Loucy (cell line): ENCODE data around the gene TAS1R2.

Experiments
- H2AFZ ChIP-seq: fragments of 200-600 bp; sonication (generic); 2 replicates; pipeline ENCODE4 v1.6.0; 2016; ENCODE audit warnings: antibody characterized with exemption, mild to moderate bottlenecking, low read length, moderate library complexity
- H3F3A ChIP-seq: fragments of 200-600 bp; 2 replicates; pipeline ENCODE4 v1.6.0; 2016; ENCODE audit warnings: antibody characterized with exemption, low read depth, mild to moderate bottlenecking
- H3K27me3 ChIP-seq: fragments of 200-600 bp; sonication (generic); 2 replicates; pipeline ENCODE4 v1.6.1; 2014; ENCODE audit warnings: low read length, mild to moderate bottlenecking; ENCODE audit not compliant: insufficient read depth, poor library complexity, severe bottlenecking
- H3K36me3 ChIP-seq: fragments of 200-600 bp; sonication (generic); 2 replicates; pipeline ENCODE4 v1.6.1; 2016; ENCODE audit warnings: low read length; ENCODE audit not compliant: insufficient read depth
- H3K4me1 ChIP-seq: fragments of 200-600 bp; sonication (generic); 2 replicates; pipeline ENCODE4 v1.5.1; 2014; ENCODE audit warnings: low read length, mild to moderate bottlenecking; ENCODE audit not compliant: insufficient read depth, poor library complexity, severe bottlenecking
- H3K4me2 ChIP-seq: fragments of 200-600 bp; sonication (generic); 2 replicates; pipeline ENCODE4 v1.6.0; 2014; ENCODE audit warnings: antibody characterized with exemption, low read length, low read depth, mild to moderate bottlenecking; ENCODE audit not compliant: poor library complexity, severe bottlenecking
- H3K4me3 ChIP-seq: fragments of 200-600 bp; sonication (generic); 2 replicates; pipeline ENCODE4 v1.5.1; 2014; ENCODE audit warnings: low read length, mild to moderate bottlenecking, mixed read lengths; ENCODE audit not compliant: poor library complexity, severe bottlenecking
- H3K79me2 ChIP-seq: fragments of 200-600 bp; sonication (generic); 2 replicates; pipeline ENCODE4 v1.6.1; 2014; ENCODE audit warnings: low read length; ENCODE audit not compliant: insufficient read depth
- H3K9ac ChIP-seq: fragments of 200-600 bp; sonication (generic); 2 replicates; pipeline ENCODE4 v1.6.0; 2014; ENCODE audit warnings: mild to moderate bottlenecking, low read depth, low read length, moderate library complexity; ENCODE audit not compliant: poor library complexity, severe bottlenecking
- H3K9me2 ChIP-seq: fragments of 200-600 bp; sonication (generic); replicated peaks from 2 replicates; pipeline ENCODE4 v1.6.1; 2016; ENCODE audit warnings: low read depth, low read length, mixed read lengths
- H3K9me3 ChIP-seq: fragments of 200-600 bp; sonication (generic); 2 replicates; pipeline ENCODE4 v1.6.1; 2014; ENCODE audit warnings: mild to moderate bottlenecking, antibody characterized with exemption, low read length, low read depth; ENCODE audit not compliant: insufficient read depth
- H4K20me1 ChIP-seq: fragments of 200-600 bp; sonication (generic); 2 replicates; pipeline ENCODE4 v1.6.0; 2014; ENCODE audit warnings: antibody characterized with exemption, low read length, mild to moderate bottlenecking; ENCODE audit not compliant: insufficient read depth, poor library complexity, severe bottlenecking
- CTCF ChIP-seq: fragments of 200-600 bp; sonication (generic); conservative IDR thresholded peaks from 2 replicates; pipeline ENCODE4 v1.5.1; 2014; ENCODE audit warnings: mild to moderate bottlenecking, antibody characterized with exemption, low read length
- EZH2phosphoT487 ChIP-seq: fragments of 200-600 bp; IDR thresholded peaks from 2 replicates; pipeline ENCODE4 v1.6.1; 2018; ENCODE audit warnings: antibody characterized with exemption, mild to moderate bottlenecking, moderate library complexity, borderline replicate concordance

TAS1R2 gene

GRCh38 chr1:18856435-18856834 is 3.0 kb downstream of the TAS1R2 start:
- Histone ChIP-seq H4K20me1 (no peaks in the 10 kb centered on the region), H2AFZ (no peak overlapping the region), H3K9me2 (no peaks in the 10 kb centered on the region), H3K4me2 (no peak overlapping the region), H3K27me3 (no peaks in the 10 kb centered on the region), H3K9ac (no peak overlapping the region), H3K9me3 (no peaks in the 10 kb centered on the region), H3F3A (no peaks in the 10 kb centered on the region), H3K79me2 (no peaks in the 10 kb centered on the region), H3K4me1 (no peaks in the 10 kb centered on the region), H3K36me3 (no peaks in the 10 kb centered on the region), H3K4me3 (no peak overlapping the region)
- no peak for TF ChIP-seq CTCF
- no peak for TF ChIP-seq EZH2phosphoT487

- Histone ChIP-seq H3K36me3 (no peaks in the 10 kb centered on the region), H3K27me3 (no peaks in the 10 kb centered on the region), H3K4me3 (no peak overlapping the region), H3K9me2 (no peaks in the 10 kb centered on the region), H3K9ac (no peak overlapping the region), H4K20me1 (no peaks in the 10 kb centered on the region), H3F3A (no peaks in the 10 kb centered on the region), H3K4me1 (no peaks in the 10 kb centered on the region), H2AFZ (no peak overlapping the region), H3K4me2 (no peak overlapping the region), H3K9me3 (no peaks in the 10 kb centered on the region), H3K79me2 (no peaks in the 10 kb centered on the region)
- TF ChIP-seq EZH2phosphoT487: no peak
- no peak for TF ChIP-seq CTCF
Measured at GRCh38 chr1:18855573-18855972, 3.9 kb downstream of the TAS1R2 start.

- H3K36me3 ChIP-seq: no peaks in the 10 kb centered on the region
- H3K27me3 ChIP-seq: no peaks in the 10 kb centered on the region
- H3K79me2 ChIP-seq: no peaks in the 10 kb centered on the region
- H3K4me2 ChIP-seq: no peak overlapping the region
- H3K9me2 ChIP-seq: no peaks in the 10 kb centered on the region
- no peak overlapping the region for H3K9ac ChIP-seq
- H3K9me3 ChIP-seq: no peaks in the 10 kb centered on the region
- TF ChIP-seq EZH2phosphoT487 (no peak), CTCF (no peak)
- no peaks in the 10 kb centered on the region for H3K4me1 ChIP-seq
- H4K20me1 ChIP-seq: no peaks in the 10 kb centered on the region
- H2AFZ ChIP-seq: no peak overlapping the region
- H3K4me3 ChIP-seq: no peak overlapping the region
- no peaks in the 10 kb centered on the region for H3F3A ChIP-seq
Measured at GRCh38 chr1:18854331-18855025, 5.0 kb downstream of the TAS1R2 start.
